Measurements from ENCODE around the gene TRIO.

- TF ChIP-seq, protein P1, sequence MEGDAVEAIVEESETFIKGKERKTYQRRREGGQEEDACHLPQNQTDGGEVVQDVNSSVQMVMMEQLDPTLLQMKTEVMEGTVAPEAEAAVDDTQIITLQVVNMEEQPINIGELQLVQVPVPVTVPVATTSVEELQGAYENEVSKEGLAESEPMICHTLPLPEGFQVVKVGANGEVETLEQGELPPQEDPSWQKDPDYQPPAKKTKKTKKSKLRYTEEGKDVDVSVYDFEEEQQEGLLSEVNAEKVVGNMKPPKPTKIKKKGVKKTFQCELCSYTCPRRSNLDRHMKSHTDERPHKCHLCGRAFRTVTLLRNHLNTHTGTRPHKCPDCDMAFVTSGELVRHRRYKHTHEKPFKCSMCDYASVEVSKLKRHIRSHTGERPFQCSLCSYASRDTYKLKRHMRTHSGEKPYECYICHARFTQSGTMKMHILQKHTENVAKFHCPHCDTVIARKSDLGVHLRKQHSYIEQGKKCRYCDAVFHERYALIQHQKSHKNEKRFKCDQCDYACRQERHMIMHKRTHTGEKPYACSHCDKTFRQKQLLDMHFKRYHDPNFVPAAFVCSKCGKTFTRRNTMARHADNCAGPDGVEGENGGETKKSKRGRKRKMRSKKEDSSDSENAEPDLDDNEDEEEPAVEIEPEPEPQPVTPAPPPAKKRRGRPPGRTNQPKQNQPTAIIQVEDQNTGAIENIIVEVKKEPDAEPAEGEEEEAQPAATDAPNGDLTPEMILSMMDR (IDR thresholded peaks at IDR 0.05), result no peak
- TF ChIP-seq EP300 (IDR thresholded peaks at IDR 0.05), result no peak
These were observed 4.3 kb upstream of the TRIO start for GRCh38 chr5:14138608-14139540.
